Stimulated activated CD8-positive, alpha-beta memory T cell treated with anti-CD3 and anti-CD28 coated beads, Interleukin-4, amount 100 ng/mL, for 48 hours (primary cell): Measurements from ENCODE around the gene JAM3.
"Not testable (repeated sequence)": the region's sequence is repeated elsewhere in the genome, so short reads cannot be mapped to it uniquely, and the experiment has no call there.

Experiments used
- DNase-seq: peaks from one replicate; pipeline ENCODE4 v3.0.0-alpha.2; 2020

Gene JAM3

GRCh38 chr11:134110252-134110815 lies 41.5 kb downstream of the JAM3 start:
- no peak for DNase-seq

- not testable (repeated sequence) for DNase-seq
These were observed 44.9 kb downstream of the JAM3 start for GRCh38 chr11:134113787-134114186.

- DNase-seq: no peak
These were observed 47.3 kb downstream of the JAM3 start for GRCh38 chr11:134116210-134116609.

- no peak for DNase-seq
These were observed 49.1 kb downstream of the JAM3 start for GRCh38 chr11:134118006-134118405.

GRCh38 chr11:134119094-134119493 lies 50.2 kb downstream of the JAM3 start:
- DNase-seq: no peak

GRCh38 chr11:134120143-134120850 lies 51.4 kb downstream of the JAM3 start:
- no peak for DNase-seq

GRCh38 chr11:134120921-134121526 lies 52.2 kb downstream of the JAM3 start:
- no peak for DNase-seq

GRCh38 chr11:134124660-134125451 lies 56.0 kb downstream of the JAM3 start:
- no peak for DNase-seq

GRCh38 chr11:134125507-134125906 lies 56.6 kb downstream of the JAM3 start:
- no peak for DNase-seq

- DNase-seq: no peak
These were observed 57.4 kb downstream of the JAM3 start for GRCh38 chr11:134126217-134126822.

GRCh38 chr11:134131628-134132244 lies 62.9 kb downstream of the JAM3 start:
- DNase-seq: no peak

- DNase-seq: no peak
These were observed 63.9 kb downstream of the JAM3 start for GRCh38 chr11:134132808-134133207.

- no peak for DNase-seq
These were observed 65.3 kb downstream of the JAM3 start for GRCh38 chr11:134134167-134134566.

- no peak for DNase-seq
These were observed 69.5 kb downstream of the JAM3 start for GRCh38 chr11:134138376-134138775.

GRCh38 chr11:134139303-134139872 lies 70.5 kb downstream of the JAM3 start:
- no peak for DNase-seq

- peak; percentile 62 for DNase-seq
These were observed 71.0 kb downstream of the JAM3 start for GRCh38 chr11:134139873-134140331.

GRCh38 chr11:134140961-134141490 lies 72.2 kb downstream of the JAM3 start:
- DNase-seq: no peak

- DNase-seq: no peak
These were observed 73.7 kb downstream of the JAM3 start for GRCh38 chr11:134142536-134142935.

- DNase-seq: no peak
These were observed 74.9 kb downstream of the JAM3 start for GRCh38 chr11:134143801-134144200.

- DNase-seq: no peak
These were observed 75.9 kb downstream of the JAM3 start for GRCh38 chr11:134144744-134145143.

GRCh38 chr11:134145715-134146114 lies 76.8 kb downstream of the JAM3 start:
- no peak for DNase-seq

- no peak for DNase-seq
These were observed 77.7 kb downstream of the JAM3 start for GRCh38 chr11:134146598-134146997.
